GM19238 (cell line): Measurements from ENCODE around the gene C19orf47.

Source experiments
- DNase-seq: peaks from one replicate; pipeline ENCODE4 v3.0.0; 2011; ENCODE audit warnings: low spot score; ENCODE audit not compliant: insufficient read length

Gene C19orf47

DNA sequence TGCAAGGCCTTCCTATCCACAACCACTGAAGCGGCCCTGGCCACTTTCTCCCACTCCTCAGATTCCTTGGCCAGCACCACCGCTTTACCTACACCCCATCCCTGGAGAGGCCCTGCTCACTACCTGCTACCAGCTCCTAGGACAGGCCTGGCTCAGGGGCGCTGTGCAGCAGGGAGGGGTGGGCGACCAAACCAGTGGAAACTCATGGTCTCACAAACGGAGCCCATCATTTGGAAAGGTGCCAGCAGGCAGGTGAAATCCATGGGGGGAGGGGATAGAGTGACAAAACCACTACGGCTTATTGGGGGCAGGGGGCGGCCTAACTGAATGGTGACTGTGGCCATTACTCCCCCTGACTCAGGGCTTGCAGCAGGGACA, 27.6 kb downstream of the C19orf47 start:
- DNase-seq: no peak

DNA sequence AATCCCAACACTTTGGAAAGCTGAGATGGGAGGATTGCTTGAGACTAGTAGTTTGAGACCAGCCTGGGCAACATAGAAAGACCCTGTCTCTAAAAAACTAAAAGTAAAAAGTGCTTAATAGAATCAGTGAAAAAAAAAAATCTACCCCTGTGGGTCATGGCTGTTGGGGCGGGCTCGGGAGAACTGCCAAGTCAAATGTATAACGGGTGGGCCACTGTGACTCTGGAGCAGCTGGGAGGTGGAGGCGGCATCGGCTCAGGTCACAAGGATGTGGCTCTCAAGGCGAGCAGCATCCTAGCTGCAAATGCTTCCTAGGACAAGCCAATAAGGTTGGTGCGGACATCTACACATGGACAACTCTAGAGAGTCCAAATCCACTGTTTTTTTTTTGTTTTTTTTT, 30.9 kb downstream of the C19orf47 start:
- DNase-seq: no peak

DNA sequence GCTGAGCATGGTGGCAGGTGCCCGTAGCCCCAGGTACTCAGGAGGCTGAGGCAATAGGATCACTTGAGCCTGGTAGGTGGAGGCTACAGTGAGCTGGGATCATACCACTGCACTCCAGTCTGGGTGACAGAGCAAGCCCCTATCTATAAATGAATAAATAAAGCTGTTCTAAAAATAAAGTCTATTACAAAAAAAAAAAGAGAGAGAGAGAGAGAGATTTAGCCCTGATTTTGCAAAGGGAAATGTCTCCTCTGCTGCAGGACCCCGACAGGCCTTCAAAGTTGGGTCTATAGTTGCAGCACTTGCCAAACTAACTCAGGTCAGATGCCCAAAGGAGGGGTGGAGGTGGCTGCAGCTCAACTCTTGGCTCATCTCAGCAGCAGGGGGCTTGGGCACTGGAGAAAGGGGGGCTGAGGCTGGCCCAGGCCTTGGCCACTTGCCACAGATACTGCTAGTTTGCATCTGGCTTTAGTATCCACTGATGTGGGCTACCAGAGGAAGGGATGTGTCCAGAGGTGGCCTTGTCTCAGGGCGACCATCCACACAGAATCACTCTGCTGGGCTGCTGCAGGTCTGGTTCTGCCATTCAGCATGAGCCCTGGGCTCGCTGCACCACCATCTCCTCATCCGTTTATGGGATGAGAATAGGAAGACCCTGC, 32.3 kb downstream of the C19orf47 start:
- no peak for DNase-seq

DNA sequence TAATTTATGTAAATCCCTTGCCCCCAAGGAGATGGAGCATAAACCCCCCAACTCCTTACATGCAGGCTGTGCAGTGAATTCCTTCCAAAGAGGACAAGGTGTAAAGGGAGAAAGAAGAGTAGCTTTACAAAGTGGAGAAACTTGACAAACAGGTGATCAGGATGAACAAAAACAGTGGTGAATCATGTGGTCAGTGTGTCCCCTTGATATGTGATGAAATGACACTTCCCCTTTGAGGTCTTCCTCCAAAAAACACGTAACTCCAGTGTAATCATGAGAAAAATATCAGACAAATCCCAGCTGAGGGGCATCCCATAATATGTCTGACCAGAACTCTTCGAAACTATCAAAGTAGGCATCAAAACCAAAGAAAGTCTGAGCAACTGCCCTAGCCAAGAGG, 33.5 kb downstream of the C19orf47 start:
- no peak for DNase-seq

DNA sequence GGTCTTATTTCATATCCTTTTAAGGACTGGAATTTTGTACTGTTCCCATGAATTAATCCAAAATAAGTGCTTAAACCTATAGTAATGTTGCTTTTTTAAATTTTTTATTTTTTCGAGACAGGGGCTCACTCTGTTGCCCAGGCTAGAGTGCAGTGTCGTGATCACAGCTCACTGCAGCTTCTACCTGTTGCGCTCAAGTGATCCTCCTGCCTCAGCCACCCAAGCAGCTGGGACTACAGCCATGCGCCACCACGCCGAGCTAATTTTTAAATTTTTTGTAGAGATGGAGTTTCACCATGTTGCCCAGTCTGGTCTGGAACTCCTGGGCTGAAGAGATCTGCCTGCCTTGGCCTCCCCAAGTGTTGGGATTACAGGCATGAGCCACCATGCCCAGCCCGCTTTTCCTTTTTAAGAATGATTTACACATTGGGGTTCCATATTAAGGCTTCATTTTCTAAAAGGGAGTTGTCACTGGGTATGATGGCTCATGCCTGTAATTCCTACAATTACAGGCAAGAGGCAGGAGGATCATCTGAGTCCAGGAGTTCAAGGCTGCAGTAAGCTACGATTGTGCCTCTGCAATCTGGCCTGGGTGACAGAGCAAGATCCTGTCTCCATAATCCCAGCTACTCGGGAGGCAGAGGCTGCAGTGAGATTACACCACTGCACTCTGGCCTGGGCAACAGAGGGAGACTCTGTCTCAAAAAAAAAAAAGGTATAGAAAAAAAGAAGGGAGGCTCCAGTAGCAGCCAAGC, 34.8 kb downstream of the C19orf47 start:
- no peak for DNase-seq

GRCh38 chr19:40312533-40312932, 35.7 kb downstream of the C19orf47 start:
- no peak for DNase-seq

GRCh38 chr19:40309666-40310065, 38.5 kb downstream of the C19orf47 start:
- DNase-seq: no peak

DNA sequence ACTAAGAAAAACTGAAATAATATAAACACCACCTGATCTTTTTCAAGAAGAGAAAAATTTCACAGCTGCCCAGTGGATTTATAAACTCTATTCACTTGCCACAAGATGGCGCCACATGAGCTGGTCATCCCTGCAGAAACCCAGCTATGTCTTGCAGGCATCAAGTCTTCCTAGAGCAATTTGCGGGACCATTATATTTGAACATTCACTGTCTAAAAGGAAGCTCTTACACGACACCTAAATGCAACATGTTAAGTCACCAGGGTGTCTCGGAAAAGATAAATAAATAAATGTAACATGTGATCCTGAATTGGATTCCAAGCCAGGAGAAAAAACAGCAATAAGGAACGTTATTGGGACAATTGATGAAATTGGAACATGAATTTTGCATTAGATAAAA, 42.8 kb downstream of the C19orf47 start:
- peak; percentile 77 for DNase-seq

- no peak for DNase-seq
Observed at GRCh38 chr19:40304306-40304705, 43.9 kb downstream of the C19orf47 start.

DNA sequence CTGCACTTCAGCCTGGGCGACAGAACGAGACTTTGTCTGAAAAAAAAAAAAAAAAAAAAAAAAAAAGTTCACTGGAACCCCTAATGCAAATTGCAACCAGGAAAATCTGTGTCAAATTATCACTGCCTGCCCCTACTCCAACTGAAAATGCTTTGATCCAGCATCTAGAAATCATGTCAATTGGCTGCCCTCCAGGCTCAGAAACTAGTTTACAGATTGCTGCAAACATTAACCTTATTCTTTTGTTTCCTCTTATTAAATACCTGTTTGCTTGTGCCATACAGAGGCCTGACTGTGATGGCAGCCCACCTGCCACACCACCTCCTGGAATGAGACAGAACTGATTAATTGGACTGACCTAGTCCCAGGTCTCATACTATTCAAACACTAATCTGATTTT, 44.4 kb downstream of the C19orf47 start:
- DNase-seq: no peak

DNA sequence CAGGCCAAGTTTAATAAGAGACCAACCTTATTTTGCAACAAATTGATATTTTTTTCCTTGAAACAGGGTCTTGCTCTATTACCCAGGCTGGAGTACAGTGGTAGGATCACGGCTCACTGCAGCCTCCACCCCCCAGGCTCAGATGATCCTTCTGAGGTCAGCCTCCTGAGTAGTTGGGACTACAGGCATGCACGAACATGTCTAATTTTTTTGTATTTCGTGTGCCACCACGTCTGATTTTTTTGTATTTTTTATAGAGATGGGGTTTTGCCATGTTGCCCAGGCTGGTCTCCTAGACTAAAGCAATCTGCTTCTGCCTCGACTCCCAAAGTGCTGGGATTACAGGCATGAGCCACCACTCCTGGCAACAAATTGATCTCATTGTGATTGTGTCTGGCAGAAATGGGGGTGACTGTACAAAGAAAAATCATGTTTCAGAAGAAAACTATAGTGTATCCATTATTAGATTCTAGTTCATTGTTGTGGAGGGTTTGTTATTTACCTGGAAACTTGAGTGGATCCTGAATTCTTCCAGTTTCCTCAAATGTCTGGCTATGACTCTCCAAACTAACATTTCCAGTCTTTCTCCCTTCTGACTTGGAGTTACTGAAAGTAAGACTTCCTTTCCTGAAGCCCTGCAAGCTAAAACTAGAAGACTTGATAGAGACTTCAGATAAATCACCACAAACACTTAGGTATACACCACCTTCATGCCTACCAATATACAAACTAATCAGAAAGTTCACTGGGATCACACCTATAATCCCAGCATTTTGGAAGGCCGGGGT, 45.8 kb downstream of the C19orf47 start:
- DNase-seq: no peak

DNA sequence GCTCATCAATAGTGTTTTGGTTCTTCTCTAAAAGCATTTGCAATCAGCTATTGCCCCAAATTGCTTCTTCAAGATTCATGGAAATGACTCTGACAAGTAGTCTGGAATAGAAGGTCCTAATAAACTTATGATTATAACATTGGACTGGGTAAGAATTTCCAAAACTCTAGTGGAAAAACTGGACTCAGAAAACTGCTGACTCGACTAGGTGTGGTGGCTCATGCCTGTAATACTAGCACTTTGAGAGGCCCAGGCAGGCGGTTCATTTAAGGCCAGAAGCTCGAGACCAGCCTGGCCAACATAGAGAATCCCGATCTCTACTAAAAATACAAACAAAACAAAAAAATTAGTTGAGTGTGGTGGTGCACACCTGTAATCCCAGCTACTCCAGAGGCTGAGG, 47.5 kb downstream of the C19orf47 start:
- DNase-seq: no peak

DNA sequence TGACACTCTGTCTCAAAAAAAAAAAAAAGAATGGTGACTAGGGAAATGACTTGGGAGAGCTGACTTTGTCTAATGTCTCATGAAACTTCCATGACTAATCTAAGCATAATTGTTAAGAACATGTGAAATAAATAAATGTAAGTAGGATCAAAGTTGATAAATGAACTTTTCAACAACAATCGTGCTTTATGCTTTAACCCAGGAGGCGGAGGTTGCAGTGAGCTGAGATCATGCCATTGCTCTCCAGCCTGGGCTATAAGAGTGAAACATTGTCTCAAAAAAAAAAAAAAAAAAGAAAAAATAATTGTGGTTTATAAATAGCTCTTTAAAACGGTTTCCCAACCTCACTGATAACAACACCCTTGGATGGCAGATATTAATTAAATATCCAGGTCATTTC, 50.2 kb downstream of the C19orf47 start:
- no peak for DNase-seq

DNA sequence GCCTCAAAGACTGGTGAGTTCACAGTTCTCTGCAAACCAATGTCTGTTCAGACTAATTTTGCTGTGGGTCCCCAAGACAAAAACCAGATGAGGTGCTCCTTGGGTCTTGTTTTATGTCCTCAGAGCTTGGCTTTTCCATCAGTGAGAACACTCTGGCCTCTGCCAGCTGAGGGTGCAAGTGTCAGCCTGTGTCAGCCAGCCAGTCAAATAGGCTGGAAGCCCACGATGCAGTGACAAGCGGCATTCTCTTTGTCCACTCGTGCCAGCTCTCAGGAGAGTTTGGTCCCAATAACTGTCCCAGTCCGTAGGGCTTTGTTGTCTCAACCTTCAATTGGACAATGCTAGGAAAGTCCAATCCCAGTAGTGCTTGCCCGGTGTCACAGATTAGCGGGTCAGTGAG, 53.6 kb downstream of the C19orf47 start:
- no peak for DNase-seq

DNA sequence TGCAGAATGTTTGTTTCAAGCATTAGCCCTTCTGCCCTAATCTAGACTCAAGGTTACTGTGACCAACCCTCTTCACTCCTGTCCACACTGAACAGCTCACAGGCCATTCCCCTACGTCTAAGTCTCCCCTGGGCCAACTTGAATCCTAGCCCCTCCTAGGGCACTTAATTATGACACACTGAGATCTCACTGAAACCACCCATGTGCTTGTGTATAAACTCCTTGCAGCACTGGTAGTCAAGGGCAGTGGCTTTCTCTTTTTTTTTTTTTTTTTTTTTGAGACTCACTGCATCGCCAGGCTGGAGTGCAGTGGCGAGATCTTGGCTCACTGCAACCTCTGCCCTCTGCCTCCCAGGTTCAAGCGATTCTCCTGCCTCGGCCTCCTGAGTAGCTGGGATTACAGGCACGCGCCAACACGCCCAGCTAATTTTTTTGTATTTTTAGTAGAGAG, 61.2 kb downstream of the C19orf47 start:
- DNase-seq: no peak

DNA sequence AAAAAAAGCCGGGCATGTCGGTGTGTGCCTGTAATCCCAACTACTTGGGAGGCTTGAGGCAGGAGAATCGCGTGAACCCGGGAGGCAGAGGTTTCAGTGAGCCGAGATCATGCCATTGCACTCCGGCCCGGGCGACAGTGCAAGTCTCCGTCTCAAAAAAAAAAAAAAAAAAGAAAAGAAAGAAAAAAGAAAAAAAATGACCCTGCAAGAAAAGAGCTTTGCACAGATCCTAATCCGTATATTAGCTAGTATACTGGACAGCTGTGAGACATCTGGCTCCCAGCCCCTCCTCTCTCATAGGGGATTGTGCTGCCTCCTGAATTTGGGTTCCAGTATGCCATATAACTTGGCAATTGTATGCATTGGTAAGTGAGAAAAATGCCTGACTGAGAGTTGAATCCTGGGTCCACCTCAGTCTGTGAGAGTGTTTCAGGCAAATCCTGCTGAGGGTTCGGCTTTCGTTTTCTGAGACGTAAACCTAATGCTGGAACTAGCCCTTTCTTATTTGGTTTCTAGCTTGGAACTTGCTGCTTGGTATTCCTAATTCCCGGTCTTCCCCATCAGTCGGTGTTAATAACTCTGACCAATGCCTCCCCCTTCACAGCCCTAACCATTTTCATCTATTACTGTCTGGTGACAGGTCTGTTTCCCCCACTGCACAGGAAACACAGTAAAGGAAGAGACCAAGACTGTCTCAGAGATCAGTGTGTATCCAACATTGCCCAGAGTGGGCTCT, 61.8 kb downstream of the C19orf47 start:
- no peak for DNase-seq

GRCh38 chr19:40285353-40286234, 62.6 kb downstream of the C19orf47 start:
- peak; percentile 92 for DNase-seq

GRCh38 chr19:40284501-40285352, 63.5 kb downstream of the C19orf47 start, which contains the start of gene AKT2:
Gene AKT2, minus strand, starts transcription at chr19:40285345. Its CDS starts 20,078 bp downstream, at chr19:40265267.
- DNase-seq: peak; percentile 52

GRCh38 chr19:40284251-40284500, 64.0 kb downstream of the C19orf47 start:
- no peak for DNase-seq
